Body of pancreas (tissue), 4 donors: ENCODE results near the gene TCEANC2.

Source experiments
- POLR2A ChIP-seq, 3 donors: fragments of 450-650 bp; IDR thresholded peaks; one replicate each; pipeline ENCODE4 v1.6.1; 2016; ENCODE audit warnings: antibody characterized with exemption in 3 of 3, mild to moderate bottlenecking in 2 of 3
- TF ChIP-seq, protein P1 (sequence below), 7 experiments: fragments of 450-650 bp in 4 of 7; fragments of 200-600 bp in 3 of 7; sonication (generic) in 3 of 7; IDR thresholded peaks; one replicate each; pipeline ENCODE4 v1.5.1; 2016 to 2019; ENCODE audit warnings: antibody characterized with exemption in 7 of 7

DNA sequence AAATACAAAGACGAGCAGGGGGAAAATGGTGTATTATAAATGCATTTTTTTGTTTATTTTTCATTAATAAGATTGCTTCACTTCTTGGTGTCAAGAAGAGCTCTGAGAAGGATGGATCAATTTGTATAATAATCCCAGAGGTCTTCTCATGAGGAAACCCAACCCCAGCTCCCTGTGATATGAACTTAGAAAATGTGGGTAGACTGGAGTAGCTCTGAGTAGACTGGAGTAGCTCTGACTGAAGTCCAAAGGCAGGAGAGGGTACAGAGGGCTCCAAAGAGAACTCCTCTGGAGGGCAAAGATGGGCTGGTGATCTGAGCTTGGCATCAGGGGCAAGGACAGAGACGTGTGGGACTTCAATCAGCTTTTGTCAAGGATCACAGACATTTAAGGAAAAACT lies 78.0 kb downstream of the TCEANC2 start:
- TF ChIP-seq, protein P1, sequence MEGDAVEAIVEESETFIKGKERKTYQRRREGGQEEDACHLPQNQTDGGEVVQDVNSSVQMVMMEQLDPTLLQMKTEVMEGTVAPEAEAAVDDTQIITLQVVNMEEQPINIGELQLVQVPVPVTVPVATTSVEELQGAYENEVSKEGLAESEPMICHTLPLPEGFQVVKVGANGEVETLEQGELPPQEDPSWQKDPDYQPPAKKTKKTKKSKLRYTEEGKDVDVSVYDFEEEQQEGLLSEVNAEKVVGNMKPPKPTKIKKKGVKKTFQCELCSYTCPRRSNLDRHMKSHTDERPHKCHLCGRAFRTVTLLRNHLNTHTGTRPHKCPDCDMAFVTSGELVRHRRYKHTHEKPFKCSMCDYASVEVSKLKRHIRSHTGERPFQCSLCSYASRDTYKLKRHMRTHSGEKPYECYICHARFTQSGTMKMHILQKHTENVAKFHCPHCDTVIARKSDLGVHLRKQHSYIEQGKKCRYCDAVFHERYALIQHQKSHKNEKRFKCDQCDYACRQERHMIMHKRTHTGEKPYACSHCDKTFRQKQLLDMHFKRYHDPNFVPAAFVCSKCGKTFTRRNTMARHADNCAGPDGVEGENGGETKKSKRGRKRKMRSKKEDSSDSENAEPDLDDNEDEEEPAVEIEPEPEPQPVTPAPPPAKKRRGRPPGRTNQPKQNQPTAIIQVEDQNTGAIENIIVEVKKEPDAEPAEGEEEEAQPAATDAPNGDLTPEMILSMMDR (IDR thresholded peaks at IDR 0.05), result no peak
- no peak for TF ChIP-seq POLR2A (IDR thresholded peaks at IDR 0.05)
